HUES6 (cell line): ENCODE measurements around the gene CACNA2D3.

Experiments used
- H3K27ac ChIP-seq: 2 replicates; pipeline ENCODE4 v1.7.0; 2013; ENCODE audit warnings: low read depth, mild to moderate bottlenecking, low read length, inconsistent platforms
- H3K27me3 ChIP-seq: 2 replicates; pipeline ENCODE4 v1.6.1; 2013; ENCODE audit warnings: low read length; ENCODE audit not compliant: control insufficient read depth, insufficient read depth
- H3K36me3 ChIP-seq: 2 replicates; pipeline ENCODE4 v1.6.1; 2013; ENCODE audit warnings: low read length; ENCODE audit not compliant: control insufficient read depth, insufficient read depth
- H3K4me1 ChIP-seq: 2 replicates; pipeline ENCODE4 v1.6.1; 2013; ENCODE audit warnings: low read length; ENCODE audit not compliant: control insufficient read depth, insufficient read depth
- H3K4me3 ChIP-seq: 2 replicates; pipeline ENCODE4 v1.5.1; 2013; ENCODE audit warnings: low read depth, low read length
- H3K9ac ChIP-seq: one replicate; pipeline ENCODE4 v1.6.1; 2013; ENCODE audit warnings: mild to moderate bottlenecking, low read length
- H3K9me3 ChIP-seq: 2 replicates; pipeline ENCODE4 v1.6.1; 2013; ENCODE audit warnings: low read depth, low read length; ENCODE audit not compliant: control insufficient read depth, insufficient read depth

Gene CACNA2D3

DNA sequence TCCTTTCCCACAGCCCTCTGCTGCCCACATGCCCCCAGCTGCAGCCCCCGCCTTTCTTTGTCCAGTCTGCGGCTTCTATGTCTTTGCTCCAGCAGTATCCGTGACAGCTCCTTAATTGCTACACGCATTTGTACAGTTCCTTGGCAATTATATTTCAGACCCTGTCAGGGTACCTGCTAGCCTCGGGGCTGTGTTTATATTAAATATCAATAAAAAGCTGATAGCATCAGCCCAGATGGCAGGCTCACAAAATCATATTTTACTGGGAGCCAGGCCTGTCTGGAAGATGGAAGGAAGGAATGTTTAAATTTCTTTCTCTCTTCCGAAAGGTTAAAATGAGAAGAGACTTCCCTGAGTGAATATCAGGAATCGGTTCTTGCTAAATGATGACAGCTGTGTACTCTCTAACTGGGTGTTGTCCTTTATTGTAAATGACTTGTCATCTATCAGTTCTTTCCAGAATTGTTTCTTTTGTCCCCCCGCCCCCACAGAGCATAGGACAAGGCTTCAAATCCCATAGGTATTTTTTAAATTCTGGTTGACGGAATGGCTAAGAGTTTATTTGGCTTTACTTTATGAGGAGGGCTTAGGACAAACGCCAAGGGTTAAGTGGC, 427.4 kb downstream of the CACNA2D3 start:
- H3K27ac ChIP-seq: no peak overlapping the region
- no peak overlapping the region for H3K4me3 ChIP-seq
- no peaks in the 10 kb centered on the region for H3K27me3 ChIP-seq
- H3K4me1 ChIP-seq: no peaks in the 10 kb centered on the region
- H3K9ac ChIP-seq: no peak overlapping the region
- no peaks in the 10 kb centered on the region for H3K9me3 ChIP-seq
- no peaks in the 10 kb centered on the region for H3K36me3 ChIP-seq

DNA sequence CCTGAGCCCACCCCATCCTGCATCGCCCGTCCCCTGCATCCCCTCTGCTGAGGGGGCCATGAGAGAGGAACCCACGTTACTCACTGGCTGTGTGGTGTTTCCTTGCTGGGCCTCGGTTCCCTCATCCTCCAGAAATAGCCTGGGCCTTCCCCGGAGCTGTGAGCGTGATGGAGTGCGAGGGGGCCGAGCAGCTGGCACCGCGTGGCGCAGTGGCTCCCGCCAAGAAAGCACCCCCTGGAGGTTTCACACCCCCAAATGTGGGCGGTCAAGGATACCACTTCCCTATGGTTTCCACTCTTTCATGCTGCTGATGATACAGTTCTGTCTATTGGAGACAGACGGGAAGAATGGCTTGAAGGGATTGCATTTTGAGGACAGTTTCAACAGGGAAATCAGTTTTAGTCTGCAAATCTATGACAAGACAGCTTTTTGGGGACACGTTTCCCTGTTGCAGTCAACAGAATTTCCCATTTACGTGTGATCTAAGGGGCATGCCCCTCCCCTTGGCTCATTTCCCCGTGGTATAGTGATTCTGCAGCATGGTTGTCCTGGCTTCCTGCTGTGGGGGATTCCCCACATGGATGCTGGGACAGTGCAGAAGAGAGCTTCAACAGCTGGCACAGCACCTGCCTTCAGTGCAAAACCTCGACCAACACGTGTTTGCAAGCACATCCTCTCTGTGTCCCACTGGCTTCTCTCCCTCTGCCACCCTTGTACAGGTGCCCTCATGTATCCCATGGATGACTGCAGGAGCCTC, 428.0 kb downstream of the CACNA2D3 start:
- H3K4me1 ChIP-seq: no peaks in the 10 kb centered on the region
- H3K4me3 ChIP-seq: no peak overlapping the region
- no peaks in the 10 kb centered on the region for H3K27me3 ChIP-seq
- H3K27ac ChIP-seq: no peak overlapping the region
- H3K9ac ChIP-seq: no peak overlapping the region
- no peaks in the 10 kb centered on the region for H3K9me3 ChIP-seq
- no peaks in the 10 kb centered on the region for H3K36me3 ChIP-seq

DNA sequence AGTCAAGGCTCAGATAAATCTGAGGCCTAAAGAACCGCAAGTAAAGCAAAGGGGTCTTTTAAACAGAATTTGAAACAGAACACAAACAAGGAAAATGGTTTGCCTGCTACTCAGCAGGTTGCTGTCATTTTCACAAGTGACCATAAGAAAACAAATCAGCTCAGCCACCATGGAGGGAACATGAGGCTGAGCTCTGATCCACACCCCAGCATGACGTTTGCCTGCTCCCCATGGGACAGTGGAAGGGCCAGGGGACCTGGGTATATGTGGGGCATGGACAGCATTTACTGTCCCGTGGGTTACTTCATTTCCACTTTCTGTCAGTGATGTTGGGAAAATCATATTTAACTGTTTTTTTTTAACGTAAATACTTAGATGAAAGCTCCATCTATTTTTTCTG, 434.3 kb downstream of the CACNA2D3 start:
- H3K4me3 ChIP-seq: no peak overlapping the region
- no peaks in the 10 kb centered on the region for H3K4me1 ChIP-seq
- H3K36me3 ChIP-seq: no peaks in the 10 kb centered on the region
- H3K27ac ChIP-seq: no peak overlapping the region
- no peaks in the 10 kb centered on the region for H3K27me3 ChIP-seq
- no peak overlapping the region for H3K9ac ChIP-seq
- H3K9me3 ChIP-seq: no peaks in the 10 kb centered on the region

DNA sequence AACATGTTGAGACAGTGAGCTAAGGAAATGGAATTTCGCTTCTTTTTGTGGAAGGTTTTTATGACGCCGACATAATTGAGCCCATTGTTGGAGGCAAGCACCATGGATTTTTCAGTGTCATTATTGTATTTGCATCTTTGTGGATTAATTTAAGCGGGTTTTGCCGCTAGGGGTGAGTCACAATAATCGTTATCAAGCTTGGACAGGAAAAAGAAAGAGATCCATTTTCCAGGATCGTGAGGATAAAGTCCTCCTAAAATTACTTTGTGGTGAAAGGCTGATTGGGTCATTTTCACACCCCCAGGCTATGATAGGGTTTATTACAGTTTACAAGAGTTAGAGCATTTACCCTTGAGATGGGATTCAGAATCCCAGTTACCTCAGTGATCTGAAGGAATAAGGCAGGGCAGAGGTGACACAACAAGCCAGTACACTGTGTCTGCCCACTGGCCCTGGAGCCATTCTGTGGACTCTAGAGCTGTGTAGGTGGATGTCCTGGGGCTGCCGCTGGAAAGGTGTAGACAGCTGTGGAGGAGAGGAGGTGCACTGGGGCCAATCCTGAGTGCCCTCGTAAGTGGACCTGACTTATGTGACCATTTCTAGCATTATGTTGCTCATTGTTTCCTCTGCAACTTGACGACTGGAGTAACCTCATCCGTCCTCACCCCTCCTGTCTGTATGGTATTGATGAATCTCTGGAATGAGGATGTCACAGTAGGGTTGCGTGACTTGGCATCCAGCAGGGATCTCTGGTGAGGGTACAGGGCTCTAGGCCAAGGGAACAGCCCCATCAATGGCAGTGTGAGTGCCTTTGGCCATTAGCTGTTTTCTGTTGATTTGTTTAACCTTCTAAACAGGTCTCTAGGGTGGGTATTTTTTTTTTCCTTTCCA, 435.4 kb downstream of the CACNA2D3 start:
- H3K4me3 ChIP-seq: no peak overlapping the region
- no peaks in the 10 kb centered on the region for H3K4me1 ChIP-seq

DNA sequence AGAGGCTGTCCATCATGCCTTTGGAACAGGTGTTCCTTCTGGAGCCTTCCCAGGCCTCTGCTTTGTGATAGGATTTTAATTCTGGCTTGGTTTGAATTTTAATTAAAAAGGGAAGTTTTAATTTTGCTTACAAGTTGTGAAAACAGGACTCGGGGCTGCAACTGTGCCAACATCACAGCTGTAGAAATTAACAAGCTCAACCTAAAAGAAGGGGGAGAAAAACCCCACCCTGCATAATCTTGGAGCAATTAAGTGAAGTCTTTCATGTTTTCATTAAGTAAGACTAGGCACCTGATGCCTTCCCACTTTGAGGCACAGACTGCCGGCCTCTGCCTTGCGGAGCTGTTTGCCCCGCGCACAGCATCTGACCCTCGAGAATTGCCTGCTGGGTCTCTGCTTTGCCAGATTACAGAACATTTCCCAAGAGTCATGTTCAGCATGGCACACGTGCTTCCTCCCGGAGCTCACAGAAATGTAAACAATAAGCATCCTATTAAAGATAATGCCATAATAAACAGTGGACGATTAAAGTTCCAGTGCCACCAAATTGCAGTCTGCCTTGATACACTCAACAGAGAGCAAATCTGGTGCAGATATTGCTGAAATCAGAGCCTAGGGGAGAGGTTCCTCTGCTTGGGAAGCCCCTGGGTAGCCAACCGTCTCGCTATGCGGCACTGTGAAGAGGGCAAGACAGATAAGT, 441.3 kb downstream of the CACNA2D3 start:
- Histone ChIP-seq H3K27me3 (no peaks in the 10 kb centered on the region), H3K27ac (no peak overlapping the region), H3K9me3 (no peaks in the 10 kb centered on the region), H3K4me1 (no peaks in the 10 kb centered on the region), H3K9ac (no peak overlapping the region), H3K4me3 (no peak overlapping the region), H3K36me3 (no peaks in the 10 kb centered on the region)

More for the DNA sequence above, 435.4 kb downstream of the CACNA2D3 start:
- H3K36me3 ChIP-seq: no peaks in the 10 kb centered on the region
- no peak overlapping the region for H3K27ac ChIP-seq
- no peaks in the 10 kb centered on the region for H3K9me3 ChIP-seq
- H3K27me3 ChIP-seq: no peaks in the 10 kb centered on the region
- H3K9ac ChIP-seq: no peak overlapping the region

DNA sequence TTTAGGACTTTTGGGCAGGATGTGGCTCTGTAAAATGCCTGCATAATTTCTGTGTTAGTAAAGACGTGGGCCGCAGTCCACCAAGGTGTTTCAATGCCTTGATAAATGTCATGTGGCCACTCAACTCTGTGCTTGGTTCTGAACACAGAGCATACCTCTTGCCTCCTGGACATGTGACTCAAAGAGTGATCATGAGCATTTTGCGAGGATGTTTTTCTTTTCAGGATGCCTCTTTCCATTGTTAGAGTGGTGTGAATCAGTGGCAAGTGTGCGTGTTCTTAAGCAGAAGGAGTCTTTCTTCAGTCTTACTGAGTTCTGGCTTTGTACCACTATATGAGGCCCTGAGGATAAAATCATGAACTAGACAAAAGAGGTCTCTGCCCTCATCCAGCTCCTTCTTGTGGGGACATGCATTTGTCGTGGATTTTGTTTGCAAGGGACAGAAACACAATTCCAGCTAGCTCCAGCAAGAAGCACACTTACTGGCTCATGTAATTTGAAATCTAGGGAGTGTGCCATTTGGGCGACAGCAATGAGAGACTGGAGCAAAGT, 442.1 kb downstream of the CACNA2D3 start:
- H3K36me3 ChIP-seq: no peaks in the 10 kb centered on the region
- no peaks in the 10 kb centered on the region for H3K4me1 ChIP-seq
- no peak overlapping the region for H3K4me3 ChIP-seq
- no peaks in the 10 kb centered on the region for H3K27me3 ChIP-seq
- H3K27ac ChIP-seq: no peak overlapping the region
- no peaks in the 10 kb centered on the region for H3K9me3 ChIP-seq
- no peak overlapping the region for H3K9ac ChIP-seq

DNA sequence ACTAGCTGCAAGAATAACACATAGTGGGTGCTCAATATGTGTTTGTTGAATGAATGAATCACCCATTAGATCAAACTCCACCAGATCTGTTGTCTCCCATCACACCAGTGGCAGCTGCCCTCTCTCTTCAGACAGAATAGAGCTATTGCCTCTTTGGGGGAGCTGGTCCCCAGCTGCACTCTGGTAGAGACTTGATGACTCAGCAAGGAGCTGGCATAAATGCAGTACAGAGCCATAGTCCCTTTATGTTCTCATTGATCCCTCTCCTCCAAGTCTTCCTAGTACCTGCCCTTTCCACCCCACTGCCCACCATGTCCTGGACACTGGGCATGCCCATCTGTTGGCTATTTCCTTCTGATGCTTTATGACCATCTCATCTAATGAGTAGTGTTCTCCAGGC, 443.6 kb downstream of the CACNA2D3 start:
- H3K4me1 ChIP-seq: no peaks in the 10 kb centered on the region

DNA sequence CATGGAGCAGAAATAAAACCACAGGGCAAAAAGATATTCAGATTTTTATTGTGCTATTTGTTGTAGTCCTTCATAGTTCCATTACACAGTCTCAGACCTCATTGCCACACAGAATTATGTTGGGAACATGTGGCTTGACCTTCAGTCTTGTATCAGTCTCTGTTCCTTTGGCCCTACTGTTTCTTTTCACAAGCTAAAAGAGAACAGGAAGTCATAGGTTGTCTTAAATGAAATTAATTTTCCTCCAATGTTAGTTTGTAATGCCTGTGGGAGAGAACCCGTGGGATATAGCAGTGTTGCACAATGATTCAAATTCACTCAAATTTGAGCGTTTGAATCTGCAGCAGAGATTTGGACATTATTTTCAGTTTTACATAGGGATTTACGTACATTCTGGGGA, 445.6 kb downstream of the CACNA2D3 start:
- Histone ChIP-seq H3K9me3 (no peaks in the 10 kb centered on the region), H3K27me3 (no peaks in the 10 kb centered on the region), H3K27ac (no peak overlapping the region), H3K36me3 (no peaks in the 10 kb centered on the region), H3K4me1 (no peaks in the 10 kb centered on the region), H3K4me3 (no peak overlapping the region), H3K9ac (no peak overlapping the region)

More for the DNA sequence above, 443.6 kb downstream of the CACNA2D3 start:
- H3K4me3 ChIP-seq: no peak overlapping the region
- H3K9me3 ChIP-seq: no peaks in the 10 kb centered on the region
- no peaks in the 10 kb centered on the region for H3K27me3 ChIP-seq
- H3K27ac ChIP-seq: no peak overlapping the region
- no peaks in the 10 kb centered on the region for H3K36me3 ChIP-seq
- no peak overlapping the region for H3K9ac ChIP-seq

DNA sequence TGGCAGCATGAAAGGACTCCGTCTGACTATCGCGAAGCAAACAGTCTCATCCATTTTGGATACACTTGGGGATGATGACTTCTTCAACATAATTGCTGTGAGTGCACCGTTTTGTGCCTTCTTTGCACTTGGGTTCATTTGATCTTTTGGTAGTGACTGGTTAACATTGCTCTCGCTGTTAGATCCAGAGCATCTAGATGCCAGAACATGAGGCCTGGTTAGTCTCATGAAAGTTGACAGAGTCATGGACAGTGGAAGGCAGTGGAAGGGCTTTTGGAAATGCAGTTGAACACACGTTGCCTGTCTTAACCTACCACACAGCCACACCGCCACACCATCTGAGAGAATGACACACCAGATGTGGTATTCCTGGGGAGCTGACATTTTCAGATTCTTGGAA, 447.7 kb downstream of the CACNA2D3 start:
- H3K4me3 ChIP-seq: no peak overlapping the region
- no peak overlapping the region for H3K9ac ChIP-seq
- H3K4me1 ChIP-seq: no peaks in the 10 kb centered on the region
- no peaks in the 10 kb centered on the region for H3K27me3 ChIP-seq
- H3K27ac ChIP-seq: no peak overlapping the region
- no peaks in the 10 kb centered on the region for H3K9me3 ChIP-seq
- no peaks in the 10 kb centered on the region for H3K36me3 ChIP-seq

DNA sequence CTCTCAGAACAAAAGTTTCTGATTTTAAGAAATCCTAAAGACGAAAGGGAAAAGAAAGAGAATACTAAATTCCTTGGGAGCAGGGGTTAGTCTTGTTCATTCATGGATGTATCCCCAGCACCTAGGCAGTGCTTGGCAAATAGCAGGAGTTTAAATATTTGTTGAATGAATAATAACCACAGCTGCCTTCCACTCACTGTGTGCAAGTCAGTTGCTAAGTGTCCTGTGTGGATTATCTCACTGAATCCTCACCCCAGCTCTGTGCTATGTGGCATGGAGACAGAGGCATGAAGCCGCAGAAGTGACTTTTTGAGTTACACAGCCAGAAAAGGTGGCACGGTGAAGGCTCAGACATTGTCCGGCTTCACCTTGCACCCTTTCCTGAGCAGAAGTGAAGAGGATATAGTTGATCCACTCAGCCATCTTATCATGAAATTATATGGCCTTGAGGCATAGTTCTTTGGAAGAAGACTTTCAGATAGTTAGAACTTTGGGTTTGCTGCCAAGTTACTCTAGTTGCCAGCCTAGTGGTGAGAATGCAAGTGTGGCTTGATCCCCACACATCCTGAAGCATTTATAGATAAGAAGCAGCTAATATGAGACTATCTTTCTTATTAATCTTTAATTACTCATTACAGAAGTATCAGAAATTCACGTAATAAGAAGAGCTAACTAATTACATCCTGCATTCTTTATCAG, 450.0 kb downstream of the CACNA2D3 start:
- no peaks in the 10 kb centered on the region for H3K4me1 ChIP-seq
- H3K9ac ChIP-seq: no peak overlapping the region
- H3K27me3 ChIP-seq: no peaks in the 10 kb centered on the region
- no peaks in the 10 kb centered on the region for H3K36me3 ChIP-seq
- H3K4me3 ChIP-seq: no peak overlapping the region
- H3K27ac ChIP-seq: no peak overlapping the region
- no peaks in the 10 kb centered on the region for H3K9me3 ChIP-seq
